ENCODE measurements around the gene RPS2. TPM values are rescaled to one million over a fixed set of nuclear protein-coding genes. Genes with fewer than 3 reads are reported as not detected.

Gene RPS2
- total RNA-seq, 4 donors from 2014 or later = 1,591 to 3,468 (median 1,745) TPM

GRCh38 chr16:1973461-1974156 lies 9.0 kb upstream of the RPS2 start:
- Histone ChIP-seq H3K27ac (no peak overlapping the region), H3K9me3 (no peaks in the 10 kb centered on the region), H3K4me3 (no peak overlapping the region), H3K4me1 (peaks cover 0 to 27% (median 20%) of the 10 kb centered on the region in 4 donors), H3K27me3 (peaks cover 0 to 12% of the 10 kb centered on the region in 2 donors), H3K36me3 (peaks cover 0 to 48% (median 36%) of the 10 kb centered on the region in 3 donors)
- 82 to 89% methylated on average over 15 to 16 of the region's 16 CpGs for whole genome bisulfite sequencing, 2 donors
- no peak for DNase-seq (ENCODE audit: low spot score in 2 of 2)
- TF ChIP-seq POLR2A (IDR thresholded peaks at IDR 0.05) (no peak), EP300 (IDR thresholded peaks at IDR 0.05) (no peak)
- TF ChIP-seq, protein P1, sequence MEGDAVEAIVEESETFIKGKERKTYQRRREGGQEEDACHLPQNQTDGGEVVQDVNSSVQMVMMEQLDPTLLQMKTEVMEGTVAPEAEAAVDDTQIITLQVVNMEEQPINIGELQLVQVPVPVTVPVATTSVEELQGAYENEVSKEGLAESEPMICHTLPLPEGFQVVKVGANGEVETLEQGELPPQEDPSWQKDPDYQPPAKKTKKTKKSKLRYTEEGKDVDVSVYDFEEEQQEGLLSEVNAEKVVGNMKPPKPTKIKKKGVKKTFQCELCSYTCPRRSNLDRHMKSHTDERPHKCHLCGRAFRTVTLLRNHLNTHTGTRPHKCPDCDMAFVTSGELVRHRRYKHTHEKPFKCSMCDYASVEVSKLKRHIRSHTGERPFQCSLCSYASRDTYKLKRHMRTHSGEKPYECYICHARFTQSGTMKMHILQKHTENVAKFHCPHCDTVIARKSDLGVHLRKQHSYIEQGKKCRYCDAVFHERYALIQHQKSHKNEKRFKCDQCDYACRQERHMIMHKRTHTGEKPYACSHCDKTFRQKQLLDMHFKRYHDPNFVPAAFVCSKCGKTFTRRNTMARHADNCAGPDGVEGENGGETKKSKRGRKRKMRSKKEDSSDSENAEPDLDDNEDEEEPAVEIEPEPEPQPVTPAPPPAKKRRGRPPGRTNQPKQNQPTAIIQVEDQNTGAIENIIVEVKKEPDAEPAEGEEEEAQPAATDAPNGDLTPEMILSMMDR (IDR thresholded peaks at IDR 0.05) = no peak

- Histone ChIP-seq H3K36me3 (peaks cover 0 to 37% (median 26%) of the 10 kb centered on the region in 3 donors), H3K27me3 (peaks cover 0 to 5% of the 10 kb centered on the region in 2 donors), H3K9me3 (no peaks in the 10 kb centered on the region), H3K4me3 (peak overlapping the region; percentile 77 to 100 (median 84)), H3K4me1 (peaks cover 0 to 27% (median 20%) of the 10 kb centered on the region in 4 donors), H3K27ac (peak overlapping the region in 3 of 4 donors; percentile 90 to 95 (median 92))
- TF ChIP-seq POLR2A (IDR thresholded peaks at IDR 0.05) (no peak), EP300 (IDR thresholded peaks at IDR 0.05) (no peak)
- TF ChIP-seq, protein P1 (IDR thresholded peaks at IDR 0.05) = no peak
- WGBS, 2 donors = 4% methylated on average over 15 to 17 of the region's 22 CpGs
- no peak for DNase-seq (ENCODE audit: low spot score in 2 of 2)
Measured at GRCh38 chr16:1972490-1972877, 7.9 kb upstream of the RPS2 start.

GRCh38 chr16:1971796-1972489 lies 7.3 kb upstream of the RPS2 start, which contains the start of gene TBL3:
Gene TBL3 (plus strand): TSS chr16:1972053. CDS start chr16:1972165, 112 bp downstream.
- 1% methylated on average over 29 to 45 of the region's 78 CpGs for WGBS, 2 donors
- peak; percentile 85 to 87 for DNase-seq (ENCODE audit: low spot score in 2 of 2)
- H3K36me3 ChIP-seq = peaks cover 0 to 31% (median 22%) of the 10 kb centered on the region in 3 donors
- peak within 1 kb of the TSS; percentile 77 to 100 (median 84) for H3K4me3 ChIP-seq
- no peaks in the 10 kb centered on the region for H3K27me3 ChIP-seq
- no peaks in the 10 kb centered on the region for H3K9me3 ChIP-seq
- TF ChIP-seq EP300 (IDR thresholded peaks at IDR 0.05) = peak; percentile 92 to 100
- TF ChIP-seq POLR2A (IDR thresholded peaks at IDR 0.05) = peak; percentile 93 to 97
- TF ChIP-seq, protein P1 (IDR thresholded peaks at IDR 0.05) = peak in 2 of 5 experiments; percentile 49 to 73
- peaks cover 0 to 27% (median 20%) of the 10 kb centered on the region in 4 donors for H3K4me1 ChIP-seq
- peak within 1 kb of the TSS; percentile 71 to 95 (median 91) for H3K27ac ChIP-seq

- no peak overlapping the region for H3K27ac ChIP-seq
- no peaks in the 10 kb centered on the region for H3K36me3 ChIP-seq
- peaks cover 0 to 38% (median 34%) of the 10 kb centered on the region in 4 donors for H3K4me1 ChIP-seq
- H3K4me3 ChIP-seq = no peak overlapping the region
- TF ChIP-seq EP300 (IDR thresholded peaks at IDR 0.05) (no peak), POLR2A (IDR thresholded peaks at IDR 0.05) (no peak)
- TF ChIP-seq, protein P1 (IDR thresholded peaks at IDR 0.05) = no peak
- no peak for DNase-seq (ENCODE audit: low spot score in 2 of 2)
- no peaks in the 10 kb centered on the region for H3K9me3 ChIP-seq
- H3K27me3 ChIP-seq = no peaks in the 10 kb centered on the region
- WGBS, 2 donors = 84 to 86% methylated on average over 35 to 37 of the region's 41 CpGs
Measured at GRCh38 chr16:1968146-1968953, 3.7 kb upstream of the RPS2 start.
